ENCODE results near the gene ADGRG6. TPM values are rescaled to one million over a fixed set of nuclear protein-coding genes. Genes with fewer than 3 reads are reported as not detected.
"Not testable (repeated sequence)": the region's sequence is repeated elsewhere in the genome, so short reads cannot be mapped to it uniquely, and the experiment has no call there.

Gene ADGRG6
- 43.5 TPM for total RNA-seq

DNA sequence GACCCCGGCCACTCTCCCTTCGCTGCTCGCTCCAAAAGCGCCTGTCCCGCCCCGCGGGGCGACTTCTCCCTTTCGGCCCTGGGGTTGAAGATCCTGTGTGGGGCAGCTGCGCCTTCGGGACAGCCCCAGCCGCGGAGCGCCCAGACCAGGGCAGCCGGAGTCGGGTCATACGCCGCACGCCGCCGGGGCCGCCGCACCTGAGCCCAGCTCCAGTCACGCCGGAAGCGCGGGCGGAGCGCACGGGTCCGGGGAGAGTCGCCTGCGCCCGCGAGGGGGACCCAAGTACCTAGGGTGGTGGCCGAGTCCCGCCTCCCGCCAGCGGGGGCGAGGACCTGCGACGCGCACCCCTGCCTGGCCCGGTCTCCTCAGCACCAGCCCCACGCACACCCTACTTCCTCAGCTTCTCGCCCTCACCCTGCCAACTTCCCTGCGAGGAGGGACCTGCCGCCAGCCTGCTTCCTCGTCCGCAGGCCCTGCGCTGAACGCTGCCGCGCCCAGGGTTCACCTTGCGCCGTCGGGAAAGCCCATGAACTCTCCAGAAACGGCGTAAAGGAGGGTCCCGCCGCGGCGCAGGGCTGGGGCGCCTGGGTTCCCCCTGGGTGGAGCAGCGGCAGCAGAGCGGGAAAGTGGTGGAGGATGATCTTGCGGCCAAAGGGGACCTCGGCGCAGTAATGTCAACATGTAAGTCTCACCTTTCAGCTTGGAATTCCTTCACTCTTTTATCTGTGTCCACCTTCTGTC lies at the start of gene ADGRG6:
Gene ADGRG6 (plus strand): TSS at position 357 of the 741 bp plus-strand sequence. CDS start 323 bp downstream, at position 680.
- DNase-seq = no peak

DNA sequence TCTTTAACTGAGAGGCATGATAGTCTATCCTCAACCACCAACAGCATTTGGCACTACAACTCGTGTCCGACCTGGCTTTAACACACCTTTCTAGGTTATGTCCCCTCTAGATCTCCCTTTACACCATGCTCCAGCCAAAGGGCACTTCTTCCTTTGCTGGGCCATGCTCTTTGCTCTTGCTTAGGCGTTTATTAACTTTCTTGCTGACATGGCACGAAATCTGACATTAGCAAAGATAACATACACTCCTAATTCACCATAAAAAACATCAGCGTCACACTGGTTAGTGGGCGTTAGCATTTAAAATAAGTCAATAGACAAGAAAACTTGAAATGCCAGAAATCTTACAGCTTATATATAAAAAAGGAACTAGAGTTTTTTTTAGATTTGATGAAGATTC lies 47.3 kb upstream of the ADGRG6 start:
- no peak for DNase-seq

DNA sequence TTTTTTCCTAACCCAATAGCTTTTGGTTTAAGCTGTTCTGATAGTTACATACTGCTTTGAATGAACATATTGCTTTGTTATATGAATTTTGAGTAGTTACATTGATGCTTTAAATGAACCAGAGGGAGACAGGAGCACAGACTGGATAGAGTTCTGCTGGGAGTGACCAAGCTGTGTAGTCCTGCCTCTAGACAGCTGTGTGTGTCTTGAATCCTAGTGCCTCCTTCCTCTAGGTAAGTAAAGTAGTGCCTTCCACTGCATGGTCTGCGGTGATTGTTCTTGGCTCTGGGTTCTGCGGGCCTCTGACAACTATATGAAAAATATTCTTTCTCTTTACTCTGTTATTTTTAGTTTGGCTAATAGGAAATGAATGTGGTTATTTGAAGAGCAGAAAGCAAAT lies 46.0 kb upstream of the ADGRG6 start:
- DNase-seq = no peak

DNA sequence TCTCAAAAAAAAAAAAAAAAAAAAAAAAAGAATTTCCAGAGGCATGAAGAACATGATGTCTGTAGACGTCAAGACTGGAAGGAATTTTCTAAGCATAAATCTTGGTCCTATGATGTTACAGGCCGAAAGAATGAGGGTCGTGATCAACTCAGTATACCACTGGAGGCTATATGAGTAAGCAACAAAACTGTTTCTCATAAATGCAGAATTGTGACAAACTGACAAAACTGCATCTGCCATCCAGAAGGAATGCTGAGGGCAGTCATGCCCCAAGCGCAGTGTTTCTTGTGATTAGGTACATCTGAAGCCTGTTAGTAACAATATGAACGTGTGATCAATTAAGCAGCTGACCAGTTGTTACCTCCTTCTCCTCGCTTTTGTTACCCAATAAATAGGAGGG lies 43.5 kb upstream of the ADGRG6 start:
- DNase-seq = no peak

DNA sequence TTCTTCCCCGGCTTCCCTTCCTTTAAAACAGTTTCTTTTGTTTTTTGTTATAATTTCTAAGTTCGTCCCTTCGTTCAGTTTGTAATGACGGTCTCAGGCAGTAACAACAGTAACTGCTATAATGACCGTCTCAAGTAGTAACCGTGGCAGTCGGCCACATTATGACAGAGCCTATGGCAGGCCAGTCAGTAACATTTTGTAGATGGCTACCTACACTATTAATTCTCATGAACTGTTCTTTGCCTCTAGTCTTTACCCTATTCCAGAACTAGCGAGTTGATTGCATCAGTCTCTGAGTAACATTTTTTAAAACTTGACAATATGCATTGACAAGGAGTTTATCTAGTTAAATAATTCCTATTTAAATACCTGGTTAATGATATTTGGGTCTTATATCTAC lies 43.0 kb upstream of the ADGRG6 start:
- DNase-seq = no peak

DNA sequence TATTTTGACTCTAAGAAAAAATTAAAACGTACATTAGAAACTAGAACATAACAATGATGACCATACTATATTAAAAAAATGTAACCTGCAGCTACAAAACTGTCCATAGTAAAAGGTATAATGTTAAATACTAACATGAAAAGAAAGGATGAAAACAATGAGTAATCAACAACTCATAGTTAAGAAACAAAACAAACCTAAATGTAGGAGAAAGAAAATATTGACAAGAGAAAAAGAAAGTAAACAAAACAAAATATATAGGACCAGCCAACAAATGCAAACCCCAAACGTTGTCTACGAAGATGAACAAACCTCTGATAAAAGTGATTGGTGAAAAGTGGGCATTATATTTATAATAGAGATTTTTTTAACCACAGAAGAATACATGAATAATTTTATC lies 41.1 kb upstream of the ADGRG6 start:
- DNase-seq = no peak

DNA sequence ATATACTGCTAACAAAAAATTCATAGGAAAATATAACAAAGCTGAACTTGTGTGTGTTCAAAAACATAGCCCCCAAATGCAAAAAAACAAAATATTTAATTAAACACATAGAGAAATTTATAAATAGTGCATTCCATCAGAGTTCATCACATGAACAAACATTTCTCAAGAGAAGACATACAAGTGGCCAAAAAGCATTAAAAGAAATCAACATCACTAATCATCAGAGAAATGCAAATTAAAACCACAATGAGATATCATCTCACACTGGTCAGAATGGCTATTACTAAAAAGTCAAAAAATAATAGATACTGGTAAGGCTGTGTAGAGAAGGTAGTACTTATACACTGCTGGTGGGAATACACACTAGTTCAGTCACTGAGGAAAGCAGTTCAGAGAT lies 39.6 kb upstream of the ADGRG6 start:
- DNase-seq = no peak

DNA sequence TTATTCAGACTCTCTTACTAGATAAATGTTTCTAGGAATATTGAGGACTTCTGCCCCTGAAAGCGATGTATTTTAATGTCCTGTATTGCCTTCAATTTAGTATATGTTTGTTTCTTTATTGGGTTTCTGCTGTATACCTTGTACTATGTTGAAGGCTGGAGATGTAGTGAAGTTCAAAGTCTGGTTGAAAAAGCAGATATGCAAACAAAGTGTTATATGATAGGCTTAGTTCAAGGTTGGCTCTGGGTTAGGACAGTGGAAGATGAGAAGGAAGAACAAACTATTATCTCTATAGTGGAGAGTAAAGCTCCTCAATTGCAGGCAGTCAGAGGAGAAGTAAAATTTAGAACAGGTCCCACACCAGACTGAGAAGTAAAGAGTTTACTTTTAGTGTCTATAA lies 36.3 kb upstream of the ADGRG6 start:
- no peak for DNase-seq

DNA sequence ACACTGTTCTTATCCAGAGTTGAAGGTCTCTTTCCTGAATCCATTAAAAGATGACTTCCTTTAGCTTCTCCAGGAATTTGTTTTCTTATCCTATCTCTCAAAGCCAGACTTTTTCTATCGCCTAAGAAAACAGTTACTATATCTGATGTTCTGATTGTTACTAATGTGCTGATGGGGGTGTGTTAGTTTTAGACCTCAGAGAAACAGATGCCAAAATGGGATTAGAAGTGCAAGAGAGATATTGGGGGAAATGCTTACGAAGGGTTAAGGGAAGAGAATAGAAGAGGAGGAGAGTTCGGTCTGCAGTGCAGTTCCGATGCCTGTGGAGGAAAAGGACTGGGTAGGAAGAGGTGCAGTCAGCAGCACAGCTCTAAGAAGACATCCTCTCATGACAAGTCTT lies 35.7 kb upstream of the ADGRG6 start:
- DNase-seq = no peak

DNA sequence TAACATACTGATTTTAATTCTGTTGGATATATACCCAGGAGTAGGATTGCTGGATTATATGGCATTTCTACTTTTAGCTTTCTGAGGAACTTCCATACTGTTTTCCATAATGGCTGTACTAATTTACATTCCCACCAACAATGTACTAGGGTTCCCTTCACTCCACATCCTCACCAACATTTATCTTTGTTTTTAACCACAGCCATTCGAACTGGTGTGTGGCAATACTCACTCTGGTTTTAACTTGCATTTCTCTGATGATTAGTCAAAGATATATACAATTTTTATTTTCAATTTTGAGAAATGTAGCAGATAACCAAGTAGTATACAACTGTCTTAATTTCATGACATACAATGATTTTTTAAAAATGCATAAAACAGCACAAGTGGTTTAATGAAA lies 30.3 kb upstream of the ADGRG6 start:
- DNase-seq = no peak

DNA sequence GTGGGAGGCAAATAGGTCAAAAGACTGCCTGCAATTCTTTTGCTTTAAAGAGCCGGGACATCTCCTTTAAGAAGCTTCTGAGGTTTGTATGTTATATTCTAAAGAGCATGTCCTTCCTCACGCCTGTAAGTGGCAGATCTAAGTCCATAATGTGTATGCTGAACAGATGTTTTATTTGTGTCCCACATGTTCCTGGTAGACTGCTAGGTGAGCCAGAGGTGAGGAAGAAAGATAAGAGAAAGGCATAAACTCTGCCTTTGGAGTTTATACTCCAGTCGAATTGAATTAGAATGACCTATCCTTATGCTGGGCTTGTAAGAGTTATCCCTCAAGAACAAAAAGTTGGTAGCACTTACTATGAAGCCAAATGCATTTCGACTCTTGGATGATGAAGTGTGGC lies 27.2 kb upstream of the ADGRG6 start:
- no peak for DNase-seq

DNA sequence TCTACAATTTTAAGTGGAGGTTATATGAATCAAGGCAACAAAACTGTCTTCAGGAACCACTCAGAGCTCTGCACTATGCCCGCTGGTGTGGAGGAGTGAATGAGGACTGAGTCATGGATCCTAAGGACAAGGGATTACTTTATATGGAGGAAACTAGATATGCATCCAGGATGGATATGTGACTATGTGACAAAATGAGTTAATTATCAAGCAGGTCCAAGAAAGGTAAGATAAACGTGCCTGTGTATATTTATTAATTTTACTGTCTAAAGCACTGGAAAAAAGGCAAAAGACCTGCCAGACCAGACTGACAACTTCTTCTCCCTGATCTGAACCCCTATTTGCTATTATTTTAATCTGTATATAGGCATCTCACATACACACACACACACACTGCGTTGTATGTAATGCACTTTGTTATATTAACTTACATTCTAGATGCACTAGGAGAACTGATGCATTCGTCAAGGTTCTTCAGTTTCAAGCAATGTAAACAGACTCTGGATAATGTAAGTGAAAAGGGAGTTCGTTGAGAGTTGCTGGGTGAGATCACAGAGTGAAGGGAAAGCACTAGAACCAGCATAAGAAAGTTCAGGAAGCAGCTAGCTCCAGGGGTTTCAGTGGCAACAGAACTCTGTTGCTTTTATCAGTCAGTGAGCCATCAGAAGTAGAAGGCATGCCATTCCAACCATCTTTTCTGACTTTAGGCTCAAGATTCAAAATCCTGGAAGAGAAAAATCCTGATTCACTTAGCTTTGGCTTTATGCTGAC lies 26.4 kb upstream of the ADGRG6 start:
- DNase-seq = no peak

DNA sequence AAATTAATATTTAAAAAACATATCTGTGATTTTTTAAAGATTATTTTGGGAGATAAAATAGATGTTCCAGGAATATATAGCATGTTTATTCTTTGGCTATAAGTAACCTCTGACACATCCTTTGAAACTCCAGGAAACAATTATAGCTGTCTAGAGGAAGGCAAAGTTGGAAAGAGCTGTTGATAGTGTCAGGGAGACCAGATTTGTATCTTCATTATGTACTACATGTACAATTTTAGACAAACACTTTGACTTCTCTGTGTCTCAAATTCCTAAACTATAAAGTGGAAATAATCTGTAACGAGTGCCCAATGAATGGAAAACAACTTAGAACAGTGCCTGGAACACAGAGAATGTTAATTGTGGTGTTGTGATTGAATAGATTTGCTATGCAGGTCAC lies 25.6 kb upstream of the ADGRG6 start:
- no peak for DNase-seq

DNA sequence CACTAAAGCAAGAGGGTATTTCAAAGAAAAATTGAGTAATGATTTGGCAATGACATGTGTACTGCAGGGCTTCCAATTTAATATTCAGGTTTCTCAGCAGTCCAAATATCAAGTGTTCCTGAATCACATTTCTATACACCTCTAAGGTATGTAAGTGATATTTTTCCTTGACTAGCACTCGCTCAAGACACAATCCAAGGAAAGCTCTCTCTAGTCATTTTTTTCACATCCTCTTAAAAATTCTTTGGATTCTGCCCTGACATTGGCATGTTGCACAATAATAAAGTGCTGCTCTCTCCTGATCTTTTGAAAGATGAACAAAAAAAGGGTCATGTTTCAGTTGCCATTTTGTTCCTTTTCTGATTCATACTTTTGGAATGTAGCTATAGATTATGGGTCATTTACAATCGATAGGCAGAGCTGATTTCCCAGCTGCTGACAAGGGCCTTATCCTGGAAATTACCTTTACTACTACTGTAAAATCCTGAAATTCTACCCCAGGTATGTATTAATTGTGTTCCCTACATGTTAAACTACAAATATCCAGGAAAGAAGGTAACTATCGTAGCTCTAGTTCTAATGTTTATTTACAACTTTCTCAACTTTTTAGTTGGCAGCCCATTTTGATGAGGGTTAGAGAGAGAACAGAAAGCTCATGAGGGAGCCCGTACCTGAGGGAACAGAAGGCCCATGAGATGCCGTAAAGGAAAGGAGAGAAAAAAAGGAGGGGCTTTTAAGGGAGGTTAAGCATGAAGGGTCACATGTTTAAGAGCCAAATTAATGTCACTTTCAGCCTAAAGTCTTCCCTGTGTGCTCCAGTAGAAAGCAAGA lies 22.2 kb upstream of the ADGRG6 start:
- DNase-seq = no peak

DNA sequence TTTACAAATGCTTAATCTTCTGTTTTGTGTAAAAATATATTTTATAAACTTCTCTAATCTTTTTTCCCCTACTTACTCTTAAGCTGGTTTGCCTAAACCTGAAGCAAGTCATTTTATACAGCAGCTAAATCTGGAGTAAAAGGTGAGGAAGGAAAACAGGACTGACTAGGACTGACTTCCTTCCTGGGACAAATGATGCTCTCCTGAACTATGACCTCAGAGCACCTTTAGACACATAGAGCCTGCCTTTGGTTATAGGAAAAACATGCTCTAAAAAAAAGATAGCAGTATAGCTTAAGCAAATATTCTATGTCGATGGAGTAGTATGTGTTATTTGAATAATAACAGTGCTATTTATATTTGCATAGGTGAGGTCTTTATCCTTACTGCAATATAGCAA lies 21.5 kb upstream of the ADGRG6 start:
- no peak for DNase-seq

DNA sequence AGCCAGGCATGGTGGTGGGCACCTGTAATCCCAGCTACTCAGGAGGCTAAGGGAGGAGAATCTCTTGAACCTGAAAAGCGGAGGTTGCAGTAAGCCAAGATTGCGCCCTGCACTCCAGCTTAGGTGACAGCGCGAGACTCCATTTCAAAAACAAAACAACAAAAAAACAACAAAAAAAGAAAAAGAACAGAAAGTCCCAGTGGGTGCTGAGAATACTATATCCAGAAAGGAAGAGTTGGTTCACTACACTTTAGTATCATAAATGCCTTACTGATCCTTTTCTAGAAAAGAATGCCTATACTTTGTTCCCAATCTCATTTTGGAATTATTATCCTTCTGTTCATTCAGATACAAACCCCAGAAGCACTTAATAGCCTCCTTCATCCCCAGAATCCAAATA lies 20.9 kb upstream of the ADGRG6 start:
- DNase-seq = no peak

DNA sequence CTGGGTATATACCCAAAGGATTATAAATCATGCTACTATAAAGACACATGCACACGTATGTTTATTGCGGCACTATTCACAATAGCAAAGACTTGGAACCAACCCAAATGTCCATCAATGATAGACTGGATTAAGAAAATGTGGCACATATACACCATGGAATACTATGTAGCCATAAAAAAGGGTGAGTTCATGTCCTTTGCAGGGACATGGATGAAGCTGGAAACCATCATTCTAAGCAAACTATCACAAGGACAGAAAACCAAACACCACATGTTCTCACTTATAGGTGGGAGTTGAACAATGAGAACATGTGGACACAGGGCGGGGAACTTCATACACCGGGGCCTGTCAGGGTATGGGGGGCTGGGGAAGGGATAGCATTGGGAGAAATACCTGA lies 18.7 kb upstream of the ADGRG6 start:
- not testable (repeated sequence) for DNase-seq

DNA sequence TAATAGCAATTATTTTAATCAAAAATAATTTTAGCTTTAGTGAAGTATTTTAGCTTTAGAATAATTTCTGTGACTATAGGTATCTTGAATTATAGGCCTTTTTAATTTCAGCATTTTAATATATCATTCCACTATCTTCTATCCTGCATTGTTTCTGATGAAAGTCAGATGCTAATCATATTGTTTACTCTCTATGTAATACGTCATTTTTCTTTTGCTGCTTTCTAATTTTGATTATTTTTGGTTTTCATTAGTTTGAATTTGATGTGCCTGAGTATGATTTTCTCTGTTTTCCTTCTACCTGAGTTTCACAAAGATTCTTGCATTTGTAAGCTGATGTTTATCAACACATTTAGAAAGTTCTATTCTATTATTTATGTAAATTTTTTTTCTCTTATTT lies 17.4 kb upstream of the ADGRG6 start:
- DNase-seq = no peak

DNA sequence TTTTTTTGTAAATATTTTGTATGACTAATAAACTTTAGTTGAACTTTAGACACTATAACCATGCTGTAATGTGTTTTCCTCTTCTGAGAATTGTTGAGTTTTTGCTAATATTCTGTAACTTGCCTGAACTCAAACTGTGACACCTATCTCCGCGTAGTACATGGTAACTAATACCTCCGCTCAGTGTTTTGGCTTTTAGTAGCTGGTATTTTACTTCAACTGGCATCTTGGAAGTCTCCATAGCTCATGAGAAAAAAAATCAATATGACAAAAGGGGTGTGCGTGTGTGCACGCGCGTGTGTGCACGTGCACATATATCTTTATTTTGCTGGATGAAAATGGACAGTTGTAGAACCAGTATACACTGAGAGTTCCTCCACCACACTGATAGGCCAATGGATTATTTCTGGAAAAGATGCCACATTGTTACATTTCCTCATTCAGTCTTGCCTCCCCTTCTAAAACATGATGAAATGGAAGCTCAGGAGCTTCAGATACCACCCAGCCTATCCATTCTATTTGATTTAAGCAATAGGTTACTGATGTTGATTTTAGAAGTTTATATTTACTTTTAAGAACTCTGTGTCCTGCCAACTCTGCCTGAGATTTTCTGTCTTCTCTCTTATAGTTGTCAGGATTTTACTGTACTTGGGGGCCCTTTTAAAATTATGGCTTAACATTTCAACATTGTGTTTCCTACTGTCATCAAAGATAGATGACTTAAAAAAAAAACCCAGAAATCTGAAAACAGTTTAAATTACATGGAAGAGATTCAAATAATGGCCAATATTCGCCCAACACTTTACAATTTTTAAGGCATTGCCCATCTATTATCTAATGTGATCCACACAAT lies 16.3 kb upstream of the ADGRG6 start:
- DNase-seq = no peak

DNA sequence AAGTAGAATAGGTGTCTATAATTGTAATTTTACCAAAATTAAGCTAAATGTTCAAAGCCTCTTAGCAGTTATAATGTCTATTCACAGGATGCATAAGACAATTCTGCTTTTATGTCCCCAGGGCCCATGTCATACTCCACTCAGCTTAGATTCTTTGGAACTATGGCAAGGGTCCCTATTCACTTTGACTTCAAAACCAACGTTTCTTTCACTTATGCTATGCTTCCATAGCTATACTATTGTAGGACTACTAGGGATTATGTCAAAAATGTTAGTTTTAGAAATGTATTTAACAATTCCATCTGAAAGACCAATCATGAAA lies 15.8 kb upstream of the ADGRG6 start:
- DNase-seq = no peak

DNA sequence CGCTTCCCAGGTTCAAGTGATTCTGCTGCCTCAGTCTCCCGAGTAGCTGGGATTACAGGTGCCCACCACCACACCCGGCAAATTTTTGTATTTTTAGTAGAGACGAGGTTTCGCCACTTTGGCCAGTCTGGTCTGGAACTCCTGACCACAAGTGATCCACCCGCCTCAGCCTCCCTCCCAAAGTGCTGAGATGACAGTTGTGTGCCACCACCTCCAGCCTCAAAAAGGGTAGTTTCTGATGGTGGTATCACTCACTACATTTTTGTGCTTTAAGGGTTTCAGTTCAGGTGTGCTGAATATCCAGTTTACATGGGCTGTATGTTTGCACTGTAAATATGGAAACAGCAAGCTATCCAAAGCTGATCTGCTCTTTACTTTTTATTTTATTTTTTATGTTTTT lies 12.1 kb upstream of the ADGRG6 start:
- DNase-seq = no peak

DNA sequence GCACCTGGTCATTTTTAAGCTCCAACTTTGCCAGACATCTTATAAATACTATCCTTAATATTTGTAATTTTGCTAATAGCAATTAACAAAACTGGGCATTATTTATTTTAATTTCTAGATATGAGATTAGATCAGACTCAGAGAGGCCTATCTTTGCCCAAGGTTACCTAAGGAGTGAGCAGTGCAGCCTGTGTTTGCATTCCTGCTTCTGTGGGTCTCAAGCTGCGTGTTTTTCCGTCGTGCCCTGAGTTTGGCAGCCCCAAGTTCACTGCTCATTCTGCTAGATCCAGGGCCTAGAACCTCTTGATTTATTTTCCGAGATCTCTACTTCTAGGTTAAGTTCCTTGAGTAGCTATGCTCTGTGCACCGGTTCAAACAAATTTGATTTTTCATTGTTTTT lies 11.0 kb upstream of the ADGRG6 start:
- DNase-seq = no peak

Measured in skin of body (tissue), 2 donors.